ENCODE results near the gene FGGY. TPM values are rescaled to one million over a fixed set of nuclear protein-coding genes. Genes with fewer than 3 reads are reported as not detected.
A peak's percentile ranks its signal among the peaks of the same experiment; 100 is the strongest.
"Not testable (repeated sequence)": the region's sequence is repeated elsewhere in the genome, so short reads cannot be mapped to it uniquely, and the experiment has no call there.

FGGY gene
- polyA plus RNA-seq, 4 donors = 21.3 to 28.3 (median 22.6) TPM

DNA sequence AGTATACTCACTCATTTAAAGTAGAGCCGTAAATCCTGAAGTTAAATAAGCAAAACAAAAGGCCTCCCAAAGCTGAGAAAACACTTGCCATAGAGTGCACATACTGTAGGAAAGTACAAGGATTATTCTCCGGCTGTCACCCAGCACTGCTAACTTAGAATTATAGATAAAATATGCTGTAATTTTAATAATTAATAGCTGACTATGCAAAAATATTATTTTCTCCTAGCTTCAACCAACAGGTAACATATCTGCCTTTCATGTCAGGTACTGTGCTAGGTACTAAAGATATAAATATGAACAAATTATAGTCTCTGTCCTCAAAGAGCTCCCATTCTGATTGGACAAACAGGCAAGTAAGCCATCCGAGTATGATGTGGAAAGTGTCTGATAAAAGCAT lies 233.2 kb downstream of the FGGY start:
- DNase-seq (ENCODE audit: low read depth in 4 of 4, low spot score in 2 of 4) = no peak

DNA sequence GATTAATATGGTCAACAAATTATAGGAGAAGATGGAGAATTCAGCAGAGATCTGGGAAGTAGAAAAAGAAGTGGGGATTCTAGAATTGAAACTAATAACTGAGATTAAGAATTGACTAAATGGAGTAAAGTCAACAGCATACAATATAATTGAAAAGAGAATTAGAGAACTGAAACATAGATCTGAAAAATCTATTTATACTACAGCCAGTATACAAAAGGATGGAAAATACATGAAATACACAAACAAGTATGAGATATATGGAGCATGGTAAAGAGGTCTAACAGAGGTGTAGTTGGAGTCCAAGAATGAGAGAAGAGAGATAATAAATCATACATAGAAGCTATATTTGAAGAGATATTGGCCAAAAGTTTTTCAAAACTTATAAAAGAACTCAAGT lies 235.2 kb downstream of the FGGY start:
- DNase-seq (ENCODE audit: low read depth in 4 of 4, low spot score in 2 of 4) = no peak

- DNase-seq (ENCODE audit: low read depth in 4 of 4, low spot score in 2 of 4) = not testable (repeated sequence)
Measured at GRCh38 chr1:59538476-59538875, 241.6 kb downstream of the FGGY start.

DNA sequence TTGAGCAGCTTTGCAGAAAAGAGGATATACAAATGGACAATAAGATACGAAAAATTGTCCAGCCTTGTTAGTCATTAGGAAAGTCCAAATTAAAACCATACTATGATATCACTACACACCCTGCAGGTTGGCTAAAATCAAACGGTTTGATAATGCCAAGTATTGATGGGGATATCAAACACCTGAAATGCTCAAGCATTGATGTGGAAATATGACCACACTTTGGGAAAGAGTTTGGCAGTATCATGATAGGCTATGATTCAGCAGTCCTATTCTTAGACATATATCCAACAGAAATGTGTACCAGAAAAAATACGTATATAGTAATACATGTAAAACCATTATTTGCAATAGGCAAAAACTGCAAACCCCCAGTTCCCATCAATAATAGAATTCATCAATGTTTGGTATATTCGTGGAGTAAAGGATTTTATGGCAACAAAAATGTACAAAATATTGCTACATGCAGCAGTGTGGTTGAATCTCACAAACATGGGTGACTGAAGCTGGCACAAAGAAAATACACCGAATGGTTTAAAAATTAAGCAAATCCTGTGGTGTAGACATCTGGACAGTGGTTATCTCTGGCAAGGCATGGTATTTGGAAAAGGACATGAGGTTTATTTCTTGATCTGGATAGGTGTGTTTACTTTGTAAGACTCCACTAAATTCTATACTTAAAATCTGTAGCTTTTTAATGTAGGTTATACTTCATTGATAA lies 243.2 kb downstream of the FGGY start:
- no peak for DNase-seq (ENCODE audit: low read depth in 4 of 4, low spot score in 2 of 4)

GRCh38 chr1:59541161-59541560 lies 244.3 kb downstream of the FGGY start:
- no peak for DNase-seq (ENCODE audit: low read depth in 4 of 4, low spot score in 2 of 4)

DNA sequence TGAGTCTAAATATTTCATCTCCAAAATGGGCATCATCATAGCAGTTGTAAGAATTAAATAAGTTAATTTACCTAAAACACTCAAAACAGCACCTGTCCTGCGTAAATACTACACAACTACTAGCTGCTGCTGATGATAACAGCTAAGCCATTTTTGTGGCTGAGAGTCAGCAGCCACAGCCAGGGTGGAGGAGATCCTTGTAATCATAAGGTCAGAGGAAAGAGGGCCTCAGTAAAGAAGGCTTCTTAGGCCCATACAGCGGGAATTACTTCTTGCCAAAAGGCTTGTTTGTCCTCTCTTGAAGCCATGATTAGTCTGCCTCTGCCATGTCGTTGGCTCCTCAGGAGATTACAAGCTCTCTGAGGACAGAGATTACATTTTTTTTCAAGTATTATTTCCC lies 245.0 kb downstream of the FGGY start:
- no peak for DNase-seq (ENCODE audit: low read depth in 4 of 4, low spot score in 2 of 4)

DNA sequence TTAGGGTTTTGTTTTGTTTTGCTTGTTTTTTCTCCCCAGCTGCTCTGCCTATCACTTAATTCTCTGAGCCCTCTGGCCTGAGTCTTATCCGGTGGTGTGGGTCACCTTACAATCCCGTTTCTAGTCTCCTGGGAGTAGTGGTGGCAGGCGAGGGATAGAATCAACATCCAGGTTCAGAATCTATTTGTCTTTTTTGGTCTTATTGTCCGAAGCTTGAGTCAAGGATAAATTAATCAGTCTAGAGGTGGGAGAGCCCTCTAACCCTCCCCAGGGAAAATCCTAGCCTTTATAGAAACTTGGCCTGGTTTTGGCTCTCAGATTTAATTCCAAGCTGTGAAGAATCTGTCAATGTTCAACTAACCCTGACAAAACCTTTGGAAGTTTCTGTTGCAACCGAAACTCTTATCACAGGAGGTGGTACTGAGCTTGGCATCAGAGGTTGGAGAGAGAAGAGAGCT lies 246.3 kb downstream of the FGGY start:
- peak in 1 of 4 donors; percentile 52 for DNase-seq (ENCODE audit: low read depth in 4 of 4, low spot score in 2 of 4)

DNA sequence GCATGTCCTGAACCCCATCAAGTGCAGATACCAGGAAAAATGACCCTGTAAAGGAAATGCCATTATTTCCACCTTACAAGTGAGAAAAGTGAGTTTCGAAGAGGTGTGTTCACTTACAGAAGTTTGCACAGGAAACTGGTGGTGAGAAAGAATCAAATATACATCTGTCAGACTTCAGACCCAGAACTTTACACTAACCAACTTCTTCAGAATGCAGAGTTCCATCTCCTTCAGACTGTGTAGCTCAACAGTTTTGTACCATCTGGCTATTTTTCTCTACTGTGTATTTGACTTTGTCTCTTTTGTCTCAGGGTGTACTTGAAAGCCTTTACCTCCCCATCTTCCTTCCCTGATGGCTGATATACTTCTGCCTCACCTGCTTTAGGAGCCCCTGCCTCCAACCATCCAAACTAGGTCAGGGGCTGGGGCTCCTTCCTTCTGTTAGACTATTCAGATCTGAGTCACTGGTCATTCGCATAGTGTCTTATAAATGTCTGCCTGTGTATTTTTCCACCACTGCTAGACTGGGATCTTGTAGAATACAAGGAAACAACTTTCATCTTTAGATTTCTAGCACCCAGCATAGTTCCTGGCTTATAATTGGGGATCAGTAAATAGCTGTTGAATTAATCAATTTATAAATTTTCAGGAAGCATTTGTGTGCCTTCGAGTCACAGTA lies 247.9 kb downstream of the FGGY start:
- no peak for DNase-seq (ENCODE audit: low read depth in 4 of 4, low spot score in 2 of 4)

- DNase-seq (ENCODE audit: low read depth in 4 of 4, low spot score in 2 of 4) = no peak
Measured at GRCh38 chr1:59545830-59546229, 248.9 kb downstream of the FGGY start.

- DNase-seq (ENCODE audit: low read depth in 4 of 4, low spot score in 2 of 4) = no peak
Measured at GRCh38 chr1:59549066-59549837, 252.4 kb downstream of the FGGY start.

DNA sequence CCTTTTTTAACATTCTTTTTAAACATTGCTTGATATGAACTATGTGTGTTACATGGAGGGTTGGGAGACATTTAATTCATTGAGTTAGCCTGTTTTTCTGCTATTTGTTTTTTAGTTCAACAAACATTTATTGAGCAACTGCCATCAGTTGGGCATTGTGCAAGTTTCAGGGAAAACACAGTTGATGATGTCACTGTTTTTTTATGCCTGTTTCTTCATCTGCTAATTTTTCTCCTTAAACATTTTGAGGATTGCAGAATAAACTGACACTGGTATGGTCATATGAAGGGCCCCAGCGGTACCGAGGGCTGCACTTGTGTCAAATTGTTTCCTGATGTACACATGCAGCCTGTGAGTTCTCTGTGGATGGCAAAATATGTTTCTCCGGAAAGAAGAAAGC lies 253.0 kb downstream of the FGGY start:
- DNase-seq (ENCODE audit: low read depth in 4 of 4, low spot score in 2 of 4) = no peak

DNA sequence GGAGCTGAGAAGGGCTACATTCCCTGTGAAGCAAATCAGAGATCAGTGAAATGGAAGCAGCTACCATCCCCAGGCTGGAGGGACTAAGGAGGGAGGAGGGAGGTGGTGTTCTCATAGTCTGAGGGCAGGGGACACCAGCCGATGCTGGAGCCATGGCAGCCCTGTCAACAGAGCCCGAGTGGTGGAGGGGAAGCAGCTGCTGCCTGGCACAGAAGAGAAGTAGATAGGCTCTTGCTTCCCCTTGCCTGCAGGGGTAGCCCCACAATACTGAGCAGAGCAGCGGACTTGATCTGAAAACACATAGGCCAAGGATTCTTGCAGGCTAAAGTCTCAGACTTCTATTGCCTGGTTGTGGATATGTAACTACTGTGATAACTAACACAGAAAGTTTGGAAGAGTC lies 255.1 kb downstream of the FGGY start:
- DNase-seq (ENCODE audit: low read depth in 4 of 4, low spot score in 2 of 4) = no peak

DNA sequence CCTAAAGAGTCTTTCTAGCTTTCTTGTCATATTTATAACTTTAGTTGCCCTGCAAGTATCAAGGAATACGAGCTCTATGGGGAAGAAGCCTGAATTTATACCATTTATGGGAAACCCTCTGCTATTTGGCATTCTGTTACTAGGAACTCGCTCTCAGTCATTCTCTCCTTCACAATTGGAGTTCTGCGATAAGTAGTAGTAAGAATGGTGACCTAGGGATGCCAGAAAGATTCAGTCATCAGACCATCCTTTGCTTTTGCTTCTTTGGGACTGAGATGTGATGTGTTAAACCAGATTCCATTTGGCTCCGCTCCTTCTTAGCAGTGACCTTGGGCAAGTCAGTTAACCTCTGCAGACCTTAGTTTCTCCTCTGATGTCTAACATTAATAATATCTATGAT lies 256.5 kb downstream of the FGGY start:
- DNase-seq (ENCODE audit: low read depth in 4 of 4, low spot score in 2 of 4) = no peak

- DNase-seq (ENCODE audit: low read depth in 4 of 4, low spot score in 2 of 4) = no peak
Measured at GRCh38 chr1:59554011-59554663, 257.2 kb downstream of the FGGY start.

- DNase-seq (ENCODE audit: low read depth in 4 of 4, low spot score in 2 of 4) = no peak
Measured at GRCh38 chr1:59554752-59555151, 257.9 kb downstream of the FGGY start.

- no peak for DNase-seq (ENCODE audit: low read depth in 4 of 4, low spot score in 2 of 4)
Measured at GRCh38 chr1:59556398-59556797, 259.5 kb downstream of the FGGY start.

GRCh38 chr1:59556802-59557548 lies 260.1 kb downstream of the FGGY start:
- peak in 1 of 4 donors; percentile 54 for DNase-seq (ENCODE audit: low read depth in 4 of 4, low spot score in 2 of 4)

GRCh38 chr1:59557549-59557885 lies 260.6 kb downstream of the FGGY start:
- DNase-seq (ENCODE audit: low read depth in 4 of 4, low spot score in 2 of 4) = no peak

DNA sequence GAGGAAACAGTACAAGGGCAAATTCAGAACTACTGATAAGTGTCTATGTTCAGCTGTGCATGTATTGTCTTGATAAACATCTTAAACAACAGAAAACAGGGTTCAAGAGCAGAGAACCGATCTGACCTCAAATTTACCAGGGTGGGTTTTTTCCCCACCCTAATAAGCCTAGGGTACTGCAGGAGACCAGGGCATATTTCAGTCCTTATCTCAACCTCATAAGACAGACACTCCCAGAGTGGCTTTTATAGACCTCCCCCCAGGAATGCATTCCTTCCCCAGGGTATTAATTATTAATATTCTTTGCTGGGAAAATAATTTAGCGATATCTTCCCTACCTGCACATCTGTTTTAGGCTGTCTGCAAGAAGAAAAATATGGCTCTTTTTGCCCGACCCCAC lies 261.7 kb downstream of the FGGY start:
- not testable (repeated sequence) for DNase-seq (ENCODE audit: low read depth in 4 of 4, low spot score in 2 of 4)

DNA sequence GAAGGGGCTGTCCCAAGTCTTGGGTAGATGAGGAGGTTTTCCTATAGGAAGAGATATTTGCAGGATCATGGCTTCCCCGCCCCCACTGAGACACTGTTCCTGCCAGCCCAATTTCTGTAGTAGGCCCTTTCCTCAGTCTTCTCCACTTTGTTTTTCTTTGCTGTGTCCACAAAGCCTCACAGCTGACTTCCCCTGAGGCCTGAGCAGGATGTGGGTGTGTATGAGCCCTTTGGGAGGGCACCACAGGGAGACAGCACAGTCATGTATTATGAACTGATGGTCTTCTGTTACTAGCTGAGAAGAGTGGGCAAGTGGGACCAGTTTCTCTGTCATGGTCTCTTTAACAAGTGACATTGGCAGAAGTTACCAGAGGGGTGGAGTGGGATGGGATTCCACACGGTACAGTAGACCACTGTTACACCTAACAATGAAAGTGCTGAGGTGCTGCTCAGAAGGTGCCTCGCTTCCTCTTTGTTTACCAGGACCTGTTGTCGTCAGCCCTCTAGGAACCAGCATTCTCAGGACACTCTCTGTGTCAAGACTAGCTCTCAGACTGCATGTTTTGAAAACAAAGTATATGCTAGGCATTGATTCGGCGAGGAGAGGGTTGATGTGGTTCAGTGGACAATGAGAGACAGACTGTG lies 264.0 kb downstream of the FGGY start:
- no peak for DNase-seq (ENCODE audit: low read depth in 4 of 4, low spot score in 2 of 4)
